Endothelial cell of umbilical vein (primary cell): ENCODE measurements around the gene CMIP. TPM values are rescaled to one million over a fixed set of nuclear protein-coding genes. Genes with fewer than 3 reads are reported as not detected.
"Not testable (repeated sequence)": the region's sequence is repeated elsewhere in the genome, so short reads cannot be mapped to it uniquely, and the experiment has no call there.

Experiments
- BruUV-seq: library from RNA; stranded (reverse); fragments of 400-500 nt; replicated peaks from 2 replicates; lab custom pipeline; 2021; lab: Mats Ljungman, UMichigan
- CTCF ChIA-PET: fragments of 300-600, 350-600 bp; sonication (Branson Sonifier 250); formaldehyde crosslinking; loops from one replicate; lab custom pipeline; 2021; ENCODE audit warnings: antibody characterized with exemption, inconsistent platforms; lab: Charles Lee
- POLR2A ChIA-PET: fragments of 300-600, 350-600 bp; sonication (Branson Sonifier 250); formaldehyde crosslinking; loops from one replicate; lab custom pipeline; 2021; ENCODE audit warnings: antibody characterized with exemption, inconsistent platforms; lab: Charles Lee
- DNase-seq: peaks from one replicate; pipeline ENCODE4 v3.0.0-alpha.2; 2011; ENCODE audit warnings: low read depth, low spot score
- FAIRE-seq: peaks from 2 replicates; lab custom pipeline; 2011; peaks lifted over from hg19 to GRCh38; lab: Jason Lieb, UNC
- H2AFZ ChIP-seq: 2 replicates; pipeline ENCODE4 v1.6.0; 2012; ENCODE audit warnings: low read depth, low read length, control low read depth, inconsistent platforms
- H3K27ac ChIP-seq: 2 replicates; pipeline ENCODE4 v1.5.1; 2011; ENCODE audit warnings: low read depth, mild to moderate bottlenecking, control low read depth, low read length, moderate library complexity; ENCODE audit not compliant: insufficient read depth
- H3K27me3 ChIP-seq, 2 experiments: 2 replicates each; pipeline versions ENCODE4 v1.6.0 to v1.6.1; 2011; ENCODE audit warnings: low read length in 2 of 2, mixed read lengths in 1 of 2; ENCODE audit not compliant: control insufficient read depth in 2 of 2, insufficient read depth in 2 of 2
- H3K36me3 ChIP-seq, 2 experiments: 2 replicates in 1 of 2; 3 replicates in 1 of 2; pipeline ENCODE4 v1.5.1; 2011; ENCODE audit warnings: low read length in 2 of 2, mild to moderate bottlenecking in 1 of 2, moderate library complexity in 1 of 2; ENCODE audit not compliant: control insufficient read depth in 2 of 2, insufficient read depth in 2 of 2; ENCODE audit errors: extremely low read depth in 1 of 2
- H3K4me1 ChIP-seq: 3 replicates; pipeline ENCODE4 v1.5.1; 2011; ENCODE audit warnings: mild to moderate bottlenecking, low read length; ENCODE audit not compliant: control insufficient read depth, insufficient read depth; ENCODE audit errors: extremely low read depth
- H3K4me2 ChIP-seq: 2 replicates; pipeline ENCODE4 v1.6.1; 2011; ENCODE audit warnings: low read length, control low read depth, mixed read lengths; ENCODE audit not compliant: insufficient read depth
- H3K4me3 ChIP-seq, 3 experiments: fragments of 200-600 bp in 1 of 3; sonication (generic), shearing (Covaris generic) in 1 of 3; replicated peaks in 1 of 3; 2 replicates each; pipeline ENCODE4 v1.5.1; 2011 to 2016; ENCODE audit warnings: control low read depth in 3 of 3, low read length in 3 of 3, mild to moderate bottlenecking in 2 of 3, inconsistent platforms in 1 of 3, low read depth in 1 of 3, moderate library complexity in 1 of 3; ENCODE audit not compliant: insufficient read depth in 1 of 3
- H3K79me2 ChIP-seq: 2 replicates; pipeline ENCODE4 v1.6.0; 2012; ENCODE audit warnings: low read length, inconsistent platforms; ENCODE audit not compliant: control insufficient read depth, insufficient read depth
- H3K9ac ChIP-seq: replicated peaks from 2 replicates; pipeline ENCODE3; 2011; ENCODE audit warnings: low read length, control low read depth; ENCODE audit not compliant: insufficient read depth; ENCODE audit errors: extremely low read depth
- H3K9me1 ChIP-seq: replicated peaks from 3 replicates; pipeline ENCODE4 v1.6.0; 2011; ENCODE audit warnings: mild to moderate bottlenecking, low read length; ENCODE audit not compliant: control insufficient read depth, insufficient read depth; ENCODE audit errors: extremely low read depth
- H3K9me3 ChIP-seq: replicated peaks from 2 replicates; pipeline ENCODE4 v1.5.1; 2012; ENCODE audit warnings: low read length, inconsistent platforms; ENCODE audit not compliant: control insufficient read depth, insufficient read depth
- H4K20me1 ChIP-seq: replicated peaks from 2 replicates; pipeline ENCODE3; 2011; ENCODE audit warnings: mild to moderate bottlenecking, low read length; ENCODE audit not compliant: control insufficient read depth, insufficient read depth; ENCODE audit errors: extremely low read depth
- CTCF ChIP-seq, 2 donors: IDR thresholded peaks; 1 replicate in 1 of 2; 2 replicates in 1 of 2; pipeline ENCODE4 v1.5.1; 2011; ENCODE audit warnings: low read length in 2 of 2, mild to moderate bottlenecking in 2 of 2, moderate library complexity in 2 of 2, control low read depth in 1 of 2, inconsistent platforms in 1 of 2, low read depth in 1 of 2; ENCODE audit not compliant: insufficient read depth in 1 of 2; ENCODE audit errors: extremely low read depth in 1 of 2
- POLR2AphosphoS5 ChIP-seq: IDR thresholded peaks from 2 replicates; pipeline ENCODE4 v1.6.1; 2012; ENCODE audit warnings: low read depth, mild to moderate bottlenecking, control low read depth, low read length, moderate library complexity; ENCODE audit not compliant: insufficient read depth
- dilution Hi-C: fragments of 300-500 bp; cut with MboI; formaldehyde crosslinking; loops from one replicate; pipeline ENCODE4 v1.15.0; 2019; ENCODE audit warnings: low sequenced_read_pairs; ENCODE audit not compliant: extremely low pct_ligation_motif_present
- intact Hi-C: fragments of 100-400 bp; cut with micrococcal nuclease; formaldehyde crosslinking; loops from one replicate; pipeline ENCODE4 v1.10.0; 2022
- polyA plus RNA-seq, 4 experiments: library from polyadenylated mRNA; depleted of rRNA in 3 of 4; stranded (reverse) in 3 of 4; unstranded in 1 of 4; fragments of >200 nt; gene quantifications; 2 replicates each; pipeline versions ENCODE4 v1.2.1 to v1.2.3, GENCODE V29; 2011 to 2012; ENCODE audit warnings: missing spikeins in 1 of 4
- total RNA-seq: library from RNA; stranded (reverse); gene quantifications from 2 replicates; pipeline ENCODE4 v1.2.3, GENCODE V29; 2021

Gene CMIP
- total and polyA plus RNA-seq, 2 donors (not counting 3 experiments of a cell fraction or from before 2014, with no cell fraction given) = 29.0 to 101 TPM

DNA sequence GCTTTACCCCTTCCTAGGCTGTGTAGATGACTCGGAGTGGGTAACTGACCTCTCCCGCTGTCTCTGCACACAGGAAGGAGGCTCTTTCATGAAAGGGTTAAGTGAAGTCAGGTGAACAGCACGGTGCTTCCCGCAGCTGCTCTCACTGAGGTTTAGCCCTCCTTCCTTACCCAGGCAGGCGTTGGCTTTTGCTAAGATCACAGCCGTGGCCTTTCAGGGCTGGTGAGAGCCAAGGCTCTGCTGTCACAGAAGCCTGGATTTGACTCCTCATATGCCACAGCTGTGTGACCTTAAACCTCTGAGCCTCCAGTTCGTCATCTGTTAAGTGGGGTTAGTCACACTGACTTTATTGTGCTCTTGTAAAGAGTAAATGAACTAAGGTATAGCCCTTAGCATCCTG, 243.6 kb downstream of the CMIP start:
- peak overlapping the region; percentile 95 for H3K27ac ChIP-seq
- ChIA-PET CTCF (interaction anchor here (1.3 kb wide), 1 partner anchor 284 kb away, joined by 5 read pairs; no protein-coding TSS in a partner anchor), POLR2A (no interaction called here)
- no peak overlapping the region for H3K4me3 ChIP-seq
- no peak overlapping the region for H3K4me2 ChIP-seq
- dilution Hi-C loops = no loop called here
- H2AFZ ChIP-seq = no peak overlapping the region
- DNase-seq = no peak
- intact Hi-C loops = no loop called here
- H3K9me3 ChIP-seq = no peaks in the 10 kb centered on the region
- no peaks in the 10 kb centered on the region for H4K20me1 ChIP-seq
- H3K4me1 ChIP-seq = peaks cover 39% of the 10 kb centered on the region
- peaks cover 3% of the 10 kb centered on the region for H3K79me2 ChIP-seq
- H3K36me3 ChIP-seq = peaks cover 4 to 8% of the 10 kb centered on the region in 2 experiments
- TF ChIP-seq CTCF (IDR thresholded peaks at IDR 0.05; ENCODE audit: extremely low read depth in 1 of 2, insufficient read depth in 1 of 2, low read depth in 1 of 2, low read length in 2 of 2) (no peak), POLR2AphosphoS5 (peak; percentile 34)
- H3K27me3 ChIP-seq = no peaks in the 10 kb centered on the region
- peak overlapping the region; percentile 12 for H3K9ac ChIP-seq
- FAIRE-seq = peak; percentile 84
- no peaks in the 10 kb centered on the region for H3K9me1 ChIP-seq
- BruUV-seq = no TSS peak

- BruUV-seq, dilution Hi-C loops, POLR2A ChIA-PET, H3K9ac ChIP-seq, H3K79me2 ChIP-seq, H4K20me1 ChIP-seq, H3K36me3 ChIP-seq, H3K27me3 ChIP-seq, H3K4me3 ChIP-seq, H3K4me2 ChIP-seq, H3K9me3 ChIP-seq, CTCF ChIA-PET, H3K9me1 ChIP-seq, H3K27ac ChIP-seq, intact Hi-C loops, DNase-seq, H2AFZ ChIP-seq, FAIRE-seq: not testable (repeated sequence)
- H3K4me1 ChIP-seq = peaks cover 46% of the 10 kb centered on the region
Measured at GRCh38 chr16:81688839-81689238, 244.2 kb downstream of the CMIP start.
